Esophagus mucosa (tissue), 1 donor: ENCODE measurements around the gene CIAO3. TPM values are rescaled to one million over a fixed set of nuclear protein-coding genes. Genes with fewer than 3 reads are reported as not detected.
A peak's percentile ranks its signal among the peaks of the same experiment; 100 is the strongest.

Experiments used
- ATAC-seq: fragments of 200-7000 bp; cut with Tn5 transposase; one replicate; pipeline ENCODE4 v1.9.1; 2020
- total RNA-seq: library from RNA; stranded (reverse); gene quantifications from one replicate; pipeline ENCODE4 v1.2.4, GENCODE V29; 2023
- donor health status: DM: yes; HTN: yes; CAD: no.

Gene CIAO3
- total RNA-seq, 1 donor from 2014 or later: 18.1 TPM

GRCh38 chr16:775236-775796, 34.5 kb upstream of the CIAO3 start:
- ATAC-seq: no peak

- ATAC-seq: peak; percentile 9
These were observed 33.5 kb upstream of the CIAO3 start for GRCh38 chr16:774086-775001.

GRCh38 chr16:772959-773358, 32.2 kb upstream of the CIAO3 start:
- ATAC-seq: no peak

GRCh38 chr16:770411-770810, 29.6 kb upstream of the CIAO3 start:
- ATAC-seq: no peak

- no peak for ATAC-seq
These were observed 29.1 kb upstream of the CIAO3 start for GRCh38 chr16:769934-770333.

- no peak for ATAC-seq
These were observed 28.5 kb upstream of the CIAO3 start for GRCh38 chr16:769184-769784.

GRCh38 chr16:768428-768827, 27.6 kb upstream of the CIAO3 start:
- peak; percentile 59 for ATAC-seq

- no peak for ATAC-seq
These were observed 27.0 kb upstream of the CIAO3 start for GRCh38 chr16:767743-768235.

GRCh38 chr16:766820-767640, 26.2 kb upstream of the CIAO3 start:
- no peak for ATAC-seq

GRCh38 chr16:766008-766819, 25.4 kb upstream of the CIAO3 start:
- ATAC-seq: no peak

GRCh38 chr16:765488-765865, 24.7 kb upstream of the CIAO3 start:
- ATAC-seq: no peak

GRCh38 chr16:764848-765487, 24.2 kb upstream of the CIAO3 start:
- no peak for ATAC-seq

- ATAC-seq: no peak
These were observed 23.5 kb upstream of the CIAO3 start for GRCh38 chr16:764184-764750.

- no peak for ATAC-seq
These were observed 22.8 kb upstream of the CIAO3 start for GRCh38 chr16:763369-764183.

GRCh38 chr16:762595-763268, 21.9 kb upstream of the CIAO3 start:
- ATAC-seq: no peak

GRCh38 chr16:761625-762513, 21.1 kb upstream of the CIAO3 start:
- ATAC-seq: no peak

- ATAC-seq: peak; percentile 64
These were observed 19.9 kb upstream of the CIAO3 start, which contains the start of gene MSLN for GRCh38 chr16:760545-761343. Gene MSLN, plus strand, starts transcription at chr16:760734. Its CDS starts 1,947 bp downstream, at chr16:762681.
